OCI-LY7 (cell line): ENCODE measurements around the gene PCDH9. TPM values are rescaled to one million over a fixed set of nuclear protein-coding genes. Genes with fewer than 3 reads are reported as not detected.
A peak's percentile ranks its signal among the peaks of the same experiment; 100 is the strongest.

ENCODE experiments used
- BruUV-seq: library from RNA; stranded (reverse); fragments of 400-500 nt; replicated peaks from 2 replicates; lab custom pipeline; 2021; lab: Mats Ljungman, UMichigan
- CTCF ChIA-PET: fragments of 300-600 bp; sonication (Branson Sonifier 250); formaldehyde crosslinking; loops from one replicate; lab custom pipeline; 2022; ENCODE audit warnings: antibody characterized with exemption; ENCODE audit not compliant: unreplicated experiment; lab: Charles Lee
- POLR2A ChIA-PET: fragments of 300-600 bp; sonication (Branson Sonifier 250); formaldehyde crosslinking; loops from one replicate; lab custom pipeline; 2022; ENCODE audit warnings: antibody characterized with exemption; lab: Charles Lee
- DNase-seq: peaks from one replicate; pipeline ENCODE4 v3.0.0-alpha.2; 2015; ENCODE audit warnings: low spot score
- H2AFZ ChIP-seq: fragments of 200-600 bp; sonication (generic), shearing (Covaris generic); 2 replicates; pipeline ENCODE4 v1.6.1; 2014; ENCODE audit warnings: mild to moderate bottlenecking, antibody characterized with exemption, low read length, moderate library complexity
- H3K27ac ChIP-seq: fragments of 200-600 bp; sonication (generic); 2 replicates; pipeline ENCODE4 v1.5.1; 2014; ENCODE audit warnings: mixed run types, low read depth, mild to moderate bottlenecking, moderate library complexity, low read length, inconsistent platforms; ENCODE audit not compliant: poor library complexity, severe bottlenecking
- H3K36me3 ChIP-seq: fragments of 200-600 bp; sonication (generic); 2 replicates; pipeline ENCODE4 v1.6.1; 2014; ENCODE audit warnings: mild to moderate bottlenecking, antibody characterized with exemption, low read length, moderate library complexity, mixed read lengths; ENCODE audit not compliant: insufficient read depth
- H3K4me1 ChIP-seq: fragments of 200-600 bp; sonication (generic); 2 replicates; pipeline ENCODE4 v1.5.1; 2014; ENCODE audit warnings: mild to moderate bottlenecking, low read length; ENCODE audit not compliant: insufficient read depth, poor library complexity, severe bottlenecking
- H3K4me2 ChIP-seq: fragments of 200-600 bp; sonication (generic); 2 replicates; pipeline ENCODE4 v1.6.1; 2014; ENCODE audit warnings: mild to moderate bottlenecking, low read length
- H3K4me3 ChIP-seq: fragments of 200-600 bp; sonication (generic); 2 replicates; pipeline ENCODE4 v1.5.1; 2014; ENCODE audit warnings: mild to moderate bottlenecking, low read depth, low read length; ENCODE audit not compliant: poor library complexity, severe bottlenecking
- H3K79me2 ChIP-seq: fragments of 200-600 bp; sonication (generic); 2 replicates; pipeline ENCODE4 v1.6.1; 2016; ENCODE audit warnings: low read depth, mild to moderate bottlenecking, low read length, moderate library complexity, mixed read lengths; ENCODE audit not compliant: insufficient read depth
- H3K9me2 ChIP-seq: fragments of 200-600 bp; sonication (generic); 2 replicates; pipeline ENCODE4 v1.6.1; 2016; ENCODE audit warnings: mild to moderate bottlenecking, low read length, mixed read lengths; ENCODE audit not compliant: insufficient read depth
- H3K9me3 ChIP-seq: fragments of 200-600 bp; sonication (generic); 2 replicates; pipeline ENCODE4 v1.6.1; 2014; ENCODE audit warnings: mild to moderate bottlenecking, mixed run types, low read length, mixed read lengths
- H4K20me1 ChIP-seq: fragments of 200-600 bp; sonication (generic); 2 replicates; pipeline ENCODE4 v1.6.1; 2014; ENCODE audit warnings: mild to moderate bottlenecking, antibody characterized with exemption, low read length, moderate library complexity, mixed read lengths; ENCODE audit not compliant: insufficient read depth
- CTCF ChIP-seq: fragments of 200-600 bp; sonication (generic); conservative IDR thresholded peaks from 2 replicates; pipeline ENCODE4 v1.5.1; 2014; ENCODE audit warnings: mild to moderate bottlenecking, antibody characterized with exemption, low read length, moderate library complexity, mixed read lengths
- EZH2phosphoT487 ChIP-seq: fragments of 200-600 bp; sonication (generic); IDR thresholded peaks from 2 replicates; pipeline ENCODE4 v1.6.1; 2018; ENCODE audit warnings: low read depth, borderline replicate concordance, mild to moderate bottlenecking, mixed run types, antibody characterized with exemption, low read length, moderate library complexity, mixed read lengths
- intact Hi-C: fragments of 100-400 bp; cut with micrococcal nuclease; formaldehyde crosslinking; loops from one replicate; pipeline ENCODE4 v1.10.0; 2022; ENCODE audit not compliant: unreplicated experiment
- total RNA-seq, 2 experiments: library from RNA; depleted of rRNA in 1 of 2; stranded (reverse); fragments of >200 nt in 1 of 2; shearing (Covaris generic) in 1 of 2; gene quantifications; 2 replicates each; pipeline ENCODE4 v1.2.3, GENCODE V29; 2014 to 2022

Gene PCDH9
- total RNA-seq, 2 experiments from 2014 or later: 20.1 to 26.0 TPM

DNA sequence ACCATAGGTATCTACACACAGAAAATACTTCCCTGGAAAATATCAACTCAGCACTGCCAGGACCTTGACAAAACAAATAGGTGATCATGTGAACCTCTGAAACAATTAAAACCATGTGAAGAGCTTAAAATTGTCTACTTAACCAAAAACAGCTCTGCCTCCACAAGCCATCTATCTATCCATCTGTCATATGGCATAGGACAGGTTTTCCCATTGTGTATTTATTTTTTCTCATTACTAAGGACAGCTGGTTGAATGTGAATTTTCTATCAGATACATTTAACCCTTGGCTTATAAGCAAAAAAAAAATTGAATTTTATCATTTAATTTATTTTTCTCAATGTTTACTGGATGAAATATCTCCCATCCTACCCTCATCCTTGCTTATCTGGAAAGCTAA, 279.5 kb downstream of the PCDH9 start:
- POLR2A ChIA-PET: interaction anchor here (0.6 to 2.0 kb wide), 8 partner anchors 8 to 137 kb away, joined by 3 to 10 read pairs (median 4); no protein-coding TSS in a partner anchor
- Histone ChIP-seq H3K36me3 (0 out of 2 replicates have a peak, but pooled peaks cover 1% of the 10 kb centered on the region), H3K4me1 (no peaks in the 10 kb centered on the region), H3K4me2 (no peak overlapping the region), H2AFZ (no peak overlapping the region), H3K4me3 (no peak overlapping the region), H3K79me2 (no peaks in the 10 kb centered on the region), H3K27ac (no peak overlapping the region), H3K9me2 (no peaks in the 10 kb centered on the region), H4K20me1 (no peaks in the 10 kb centered on the region), H3K9me3 (no peaks in the 10 kb centered on the region)
- no peak for DNase-seq
- intact Hi-C loops: no loop called here
- TF ChIP-seq CTCF (no peak), EZH2phosphoT487 (no peak)
- no TSS peak for BruUV-seq
- CTCF ChIA-PET: no interaction called here

- POLR2A ChIA-PET: interaction anchor here (0.5 to 1.2 kb wide), 4 partner anchors 9 to 45 kb away, joined by 3 to 4 read pairs (median 3); no protein-coding TSS in a partner anchor
- DNase-seq: no peak
- Histone ChIP-seq H3K36me3 (0 out of 2 replicates have a peak, but pooled peaks cover 3% of the 10 kb centered on the region), H3K4me1 (peaks cover 10% of the 10 kb centered on the region), H3K9me2 (no peaks in the 10 kb centered on the region), H4K20me1 (no peaks in the 10 kb centered on the region), H3K4me3 (no peak overlapping the region), H3K27ac (no peak overlapping the region), H3K79me2 (no peaks in the 10 kb centered on the region), H3K9me3 (no peaks in the 10 kb centered on the region), H2AFZ (no peak overlapping the region), H3K4me2 (no peak overlapping the region)
- intact Hi-C loops: no loop called here
- no peak for TF ChIP-seq CTCF
- TF ChIP-seq EZH2phosphoT487: no peak
- CTCF ChIA-PET: no interaction called here
- BruUV-seq: no TSS peak
Measured at GRCh38 chr13:66948910-66949309, 281.2 kb downstream of the PCDH9 start.

DNA sequence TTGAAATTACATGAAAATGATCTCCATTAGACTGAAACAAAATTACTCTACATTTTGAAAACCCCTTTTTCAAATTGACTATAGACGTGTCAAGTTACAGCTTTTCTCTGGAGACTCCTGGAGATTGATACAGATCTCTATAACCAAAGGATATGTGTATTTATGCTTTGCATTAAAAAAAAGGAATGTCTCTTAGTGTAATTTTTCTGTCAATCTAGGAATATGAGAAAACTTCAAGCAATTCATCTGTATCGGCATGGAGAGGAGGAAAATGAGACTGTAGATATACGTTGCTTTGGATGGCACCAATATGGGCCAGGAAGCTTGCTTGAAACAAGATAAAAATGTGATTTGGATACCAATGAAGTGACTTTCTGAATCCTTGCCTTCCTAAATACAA, 286.6 kb downstream of the PCDH9 start:
- peaks cover 5% of the 10 kb centered on the region; the same call in 1 of the 2 replicates for H3K9me3 ChIP-seq
- peaks cover 10% of the 10 kb centered on the region for H3K4me1 ChIP-seq
- CTCF ChIA-PET: no interaction called here
- no peaks in the 10 kb centered on the region for H3K79me2 ChIP-seq
- H3K4me2 ChIP-seq: no peak overlapping the region
- no peaks in the 10 kb centered on the region for H4K20me1 ChIP-seq
- intact Hi-C loops: no loop called here
- H3K9me2 ChIP-seq: no peaks in the 10 kb centered on the region
- H3K36me3 ChIP-seq: 0 out of 2 replicates have a peak, but pooled peaks cover 3% of the 10 kb centered on the region
- peak overlapping the region; percentile 15; the same call in 1 of the 2 replicates for H2AFZ ChIP-seq
- no peak for DNase-seq
- no peak overlapping the region for H3K27ac ChIP-seq
- POLR2A ChIA-PET: interaction anchor here (0.7 to 2.1 kb wide), 4 partner anchors 10 to 155 kb away, joined by 3 to 8 read pairs (median 6); no protein-coding TSS in a partner anchor
- BruUV-seq: no TSS peak
- H3K4me3 ChIP-seq: no peak overlapping the region
- no peak for TF ChIP-seq EZH2phosphoT487
- TF ChIP-seq CTCF: no peak
